GM12892 (cell line): Measurements from ENCODE around the gene GJA4.
"Not testable (repeated sequence)": the region's sequence is repeated elsewhere in the genome, so short reads cannot be mapped to it uniquely, and the experiment has no call there.

Experiments
- DNase-seq: peaks from one replicate; pipeline ENCODE4 v3.0.0; 2011; ENCODE audit not compliant: insufficient read length
- FAIRE-seq: peaks from 2 replicates; lab custom pipeline; 2011; peaks lifted over from hg19 to GRCh38; lab: Jason Lieb, UNC
- POLR2A ChIP-seq: IDR thresholded peaks from 2 replicates; pipeline ENCODE4 v1.6.1; 2011; ENCODE audit warnings: low read depth, low read length, control low read depth
- POLR2AphosphoS5 ChIP-seq: IDR thresholded peaks from 2 replicates; pipeline ENCODE4 v1.6.1; 2011; ENCODE audit warnings: low read depth, low read length, control low read depth
- TAF1 ChIP-seq: IDR thresholded peaks from 2 replicates; pipeline ENCODE4 v1.6.1; 2011; ENCODE audit warnings: low read depth, mild to moderate bottlenecking, control low read depth, low read length, borderline replicate concordance

The GJA4 gene

GRCh38 chr1:34757386-34757785, 35.4 kb upstream of the GJA4 start:
- TF ChIP-seq TAF1 (no peak), POLR2AphosphoS5 (no peak), POLR2A (no peak)
- no peak for DNase-seq
- FAIRE-seq, result no peak

GRCh38 chr1:34758751-34759150, 34.0 kb upstream of the GJA4 start:
- DNase-seq, result no peak

GRCh38 chr1:34759503-34760357, 33.1 kb upstream of the GJA4 start, which contains the start of gene GJB4:
GJB4 (plus strand) TSS chr1:34759740; CDS start chr1:34761255, 1,515 bp downstream.
- DNase-seq, result no peak
- no peak for FAIRE-seq
- TF ChIP-seq POLR2A (no peak), TAF1 (no peak), POLR2AphosphoS5 (no peak)

More at GRCh38 chr1:34758751-34759150, 34.0 kb upstream of the GJA4 start:
- FAIRE-seq, result no peak
- TF ChIP-seq POLR2A (no peak), POLR2AphosphoS5 (no peak), TAF1 (no peak)

- TF ChIP-seq TAF1, result no peak
- TF ChIP-seq POLR2AphosphoS5, result no peak
- TF ChIP-seq POLR2A, result no peak
- FAIRE-seq (no peak), DNase-seq (no peak)
Observed at GRCh38 chr1:34761176-34761761, 31.5 kb upstream of the GJA4 start.

GRCh38 chr1:34761776-34762307, 31.0 kb upstream of the GJA4 start:
- FAIRE-seq, result no peak
- TF ChIP-seq TAF1 (no peak), POLR2A (no peak)

GRCh38 chr1:34762474-34763141, 30.2 kb upstream of the GJA4 start:
- no peak for FAIRE-seq
- DNase-seq, result no peak
- TF ChIP-seq POLR2A, result no peak
- TF ChIP-seq TAF1, result no peak
- no peak for TF ChIP-seq POLR2AphosphoS5

More at GRCh38 chr1:34761776-34762307, 31.0 kb upstream of the GJA4 start:
- no peak for DNase-seq

GRCh38 chr1:34763142-34763781, 29.5 kb upstream of the GJA4 start:
- no peak for DNase-seq
- TF ChIP-seq TAF1 (no peak), POLR2AphosphoS5 (no peak), POLR2A (no peak)
- FAIRE-seq, result no peak

- TF ChIP-seq POLR2AphosphoS5 (no peak), TAF1 (no peak)
- no peak for FAIRE-seq
- no peak for DNase-seq
Observed at GRCh38 chr1:34768856-34769255, 23.9 kb upstream of the GJA4 start.

GRCh38 chr1:34770891-34771504, 21.8 kb upstream of the GJA4 start:
- FAIRE-seq, result no peak
- DNase-seq, result no peak
- no peak for TF ChIP-seq TAF1

- no peak for FAIRE-seq
- no peak for TF ChIP-seq POLR2AphosphoS5
- no peak for TF ChIP-seq TAF1
- no peak for TF ChIP-seq POLR2A
Observed at GRCh38 chr1:34771573-34772371, 21.0 kb upstream of the GJA4 start.

GRCh38 chr1:34773114-34773513, 19.7 kb upstream of the GJA4 start:
- not testable (repeated sequence) for DNase-seq, FAIRE-seq

More at GRCh38 chr1:34771573-34772371, 21.0 kb upstream of the GJA4 start:
- no peak for DNase-seq
